ENCODE results near the gene TMEM163. TPM values are rescaled to one million over a fixed set of nuclear protein-coding genes. Genes with fewer than 3 reads are reported as not detected.

TMEM163 gene
- total and polyA plus RNA-seq, 3 donors from 2014 or later = 24.0 to 44.3 (median 37.3) TPM

GRCh38 chr2:134681201-134681600 lies 37.6 kb downstream of the TMEM163 start:
- H3K4me3 ChIP-seq = no peak overlapping the region
- 62 to 71% methylated on average over 8 of the region's 8 CpGs for WGBS, 2 donors
- no peaks in the 10 kb centered on the region for H3K9me3 ChIP-seq
- H3K36me3 ChIP-seq (ENCODE audit: low read depth, missing control alignments) = no peaks in the 10 kb centered on the region
- H3K4me1 ChIP-seq = peaks cover 28% of the 10 kb centered on the region
- no peak for TF ChIP-seq POLR2A (IDR thresholded peaks at IDR 0.05)
- TF ChIP-seq, protein P1, sequence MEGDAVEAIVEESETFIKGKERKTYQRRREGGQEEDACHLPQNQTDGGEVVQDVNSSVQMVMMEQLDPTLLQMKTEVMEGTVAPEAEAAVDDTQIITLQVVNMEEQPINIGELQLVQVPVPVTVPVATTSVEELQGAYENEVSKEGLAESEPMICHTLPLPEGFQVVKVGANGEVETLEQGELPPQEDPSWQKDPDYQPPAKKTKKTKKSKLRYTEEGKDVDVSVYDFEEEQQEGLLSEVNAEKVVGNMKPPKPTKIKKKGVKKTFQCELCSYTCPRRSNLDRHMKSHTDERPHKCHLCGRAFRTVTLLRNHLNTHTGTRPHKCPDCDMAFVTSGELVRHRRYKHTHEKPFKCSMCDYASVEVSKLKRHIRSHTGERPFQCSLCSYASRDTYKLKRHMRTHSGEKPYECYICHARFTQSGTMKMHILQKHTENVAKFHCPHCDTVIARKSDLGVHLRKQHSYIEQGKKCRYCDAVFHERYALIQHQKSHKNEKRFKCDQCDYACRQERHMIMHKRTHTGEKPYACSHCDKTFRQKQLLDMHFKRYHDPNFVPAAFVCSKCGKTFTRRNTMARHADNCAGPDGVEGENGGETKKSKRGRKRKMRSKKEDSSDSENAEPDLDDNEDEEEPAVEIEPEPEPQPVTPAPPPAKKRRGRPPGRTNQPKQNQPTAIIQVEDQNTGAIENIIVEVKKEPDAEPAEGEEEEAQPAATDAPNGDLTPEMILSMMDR (IDR thresholded peaks at IDR 0.05) = no peak
- peak; percentile 48 for DNase-seq
- H3K27me3 ChIP-seq = no peaks in the 10 kb centered on the region
- H3K27ac ChIP-seq = no peak overlapping the region
- intact Hi-C loops (cut with DNase I; ENCODE audit: low total_unique reads) = no loop called here

DNA sequence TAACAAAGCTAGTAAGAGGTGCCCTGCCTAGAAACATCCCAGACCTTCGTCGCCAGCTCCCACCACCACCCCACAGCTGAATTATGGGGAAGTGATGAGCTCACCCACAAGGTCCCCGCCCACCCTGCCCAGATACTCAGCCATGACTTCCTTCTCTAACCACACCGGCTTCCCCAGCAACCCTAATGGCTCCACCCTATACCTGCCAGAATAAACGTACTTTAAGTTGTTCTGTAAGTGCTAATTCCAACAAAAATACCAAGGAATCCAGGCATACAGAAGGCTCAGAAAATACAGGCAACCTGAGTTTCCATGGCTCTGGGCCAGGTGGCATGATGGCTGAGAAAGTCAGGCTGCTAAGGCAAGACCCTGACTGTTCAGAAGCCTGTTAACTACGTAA lies 39.1 kb downstream of the TMEM163 start:
- Histone ChIP-seq H3K4me1 (peaks cover 28% of the 10 kb centered on the region), H3K27me3 (no peaks in the 10 kb centered on the region), H3K27ac (no peak overlapping the region), H3K36me3 (ENCODE audit: low read depth, missing control alignments) (no peaks in the 10 kb centered on the region), H3K4me3 (no peak overlapping the region), H3K9me3 (no peaks in the 10 kb centered on the region)
- intact Hi-C loops (cut with DNase I; ENCODE audit: low total_unique reads) = no loop called here
- DNase-seq = no peak
- no peak for TF ChIP-seq POLR2A (IDR thresholded peaks at IDR 0.05)
- TF ChIP-seq, protein P1 (IDR thresholded peaks at IDR 0.05) = no peak
- 86 to 90% methylated on average over 6 of the region's 6 CpGs for WGBS, 2 donors

GRCh38 chr2:134679294-134679693 lies 39.5 kb downstream of the TMEM163 start:
- Histone ChIP-seq H3K4me3 (no peak overlapping the region), H3K36me3 (ENCODE audit: low read depth, missing control alignments) (no peaks in the 10 kb centered on the region), H3K27me3 (no peaks in the 10 kb centered on the region), H3K27ac (no peak overlapping the region), H3K4me1 (peaks cover 28% of the 10 kb centered on the region), H3K9me3 (no peaks in the 10 kb centered on the region)
- 83 to 93% methylated on average over 4 of the region's 4 CpGs for WGBS, 2 donors
- no peak for DNase-seq
- TF ChIP-seq, protein P1 (IDR thresholded peaks at IDR 0.05) = no peak
- no peak for TF ChIP-seq POLR2A (IDR thresholded peaks at IDR 0.05)
- intact Hi-C loops (cut with DNase I; ENCODE audit: low total_unique reads) = no loop called here

- TF ChIP-seq, protein P1 (IDR thresholded peaks at IDR 0.05) = no peak
- no peak for TF ChIP-seq POLR2A (IDR thresholded peaks at IDR 0.05)
- H3K27ac ChIP-seq = peak overlapping the region; percentile 66 to 68
- DNase-seq = peak; percentile 77
- WGBS, 2 donors = 32 to 37% methylated on average over 20 of the region's 20 CpGs
- no peaks in the 10 kb centered on the region for H3K27me3 ChIP-seq
- H3K36me3 ChIP-seq (ENCODE audit: low read depth, missing control alignments) = no peaks in the 10 kb centered on the region
- no peaks in the 10 kb centered on the region for H3K9me3 ChIP-seq
- H3K4me1 ChIP-seq = peaks cover 25% of the 10 kb centered on the region
- intact Hi-C loops (cut with DNase I; ENCODE audit: low total_unique reads) = no loop called here
- H3K4me3 ChIP-seq = no peak overlapping the region
These were observed 40.7 kb downstream of the TMEM163 start for GRCh38 chr2:134677856-134678756.
